NCI-H2081 treated with DMSO at 0.1 percent for 48 hours (cell line): ENCODE data around the gene DDHD1.
A peak's percentile ranks its signal among the peaks of the same experiment; 100 is the strongest.

Source experiments
- DNase-seq: peaks from one replicate; lab custom pipeline; 2025; lab: John Stamatoyannopoulos, UW

The DDHD1 gene

GRCh38 chr14:52995998-52996397 is 157.1 kb downstream of the DDHD1 start:
- DNase-seq, result no peak

- DNase-seq, result no peak
Measured at GRCh38 chr14:52992236-52992870, 160.8 kb downstream of the DDHD1 start.

- no peak for DNase-seq
Measured at GRCh38 chr14:52988139-52988538, 165.0 kb downstream of the DDHD1 start.

- DNase-seq, result peak; percentile 53
Measured at GRCh38 chr14:52987514-52987913, 165.6 kb downstream of the DDHD1 start.

- no peak for DNase-seq
Measured at GRCh38 chr14:52987042-52987441, 166.1 kb downstream of the DDHD1 start.
